MCF 10A (cell line): ENCODE data around the gene UBE2V1. TPM values are rescaled to one million over a fixed set of nuclear protein-coding genes. Genes with fewer than 3 reads are reported as not detected.

Experiments
- BruUV-seq: library from RNA; stranded (reverse); fragments of 400-500 nt; replicated peaks from 2 replicates; lab custom pipeline; 2021; lab: Mats Ljungman, UMichigan
- CTCF ChIA-PET: fragments of 300-600 bp; sonication (Branson Sonifier 250); formaldehyde crosslinking; extraction: SDS; loops from one replicate; lab custom pipeline; 2021; ENCODE audit warnings: antibody characterized with exemption, inconsistent platforms; lab: Yijun Ruan, JAX
- POLR2A ChIA-PET: fragments of 300-600, 350-650 bp; sonication (Branson Sonifier 250); formaldehyde crosslinking; extraction: SDS; loops from one replicate; lab custom pipeline; 2020; ENCODE audit warnings: antibody characterized with exemption, inconsistent platforms; lab: Yijun Ruan, JAX
- DNase-seq: peaks from one replicate; pipeline ENCODE4 v3.0.0-alpha.2; 2018; ENCODE audit not compliant: unreplicated experiment
- H3K27ac Mint-ChIP-seq: one replicate; pipeline ENCODE4 v1.8.0; 2022; ENCODE audit warnings: mild to moderate bottlenecking, low read depth, mixed read lengths; ENCODE audit not compliant: unreplicated experiment
- H3K27me3 Mint-ChIP-seq: one replicate; pipeline ENCODE4 v1.8.0; 2022; ENCODE audit warnings: mixed read lengths; ENCODE audit not compliant: insufficient read depth, unreplicated experiment
- H3K36me3 Mint-ChIP-seq: one replicate; pipeline ENCODE4 v1.8.0; 2022; ENCODE audit warnings: mild to moderate bottlenecking, moderate library complexity, mixed read lengths; ENCODE audit not compliant: insufficient read depth, unreplicated experiment
- H3K4me1 Mint-ChIP-seq: one replicate; pipeline ENCODE4 v1.8.0; 2022; ENCODE audit warnings: mixed read lengths; ENCODE audit not compliant: insufficient read depth, unreplicated experiment
- H3K4me3 Mint-ChIP-seq: one replicate; pipeline ENCODE4 v1.8.0; 2022; ENCODE audit warnings: mild to moderate bottlenecking, moderate library complexity, mixed read lengths; ENCODE audit not compliant: unreplicated experiment
- H3K9me3 Mint-ChIP-seq: one replicate; pipeline ENCODE4 v1.8.0; 2022; ENCODE audit warnings: mixed read lengths; ENCODE audit not compliant: unreplicated experiment
- CTCF ChIP-seq: fragments of 200-600 bp; IDR thresholded peaks from one replicate; pipeline ENCODE4 v1.8.0; 2022; ENCODE audit warnings: antibody characterized with exemption, mild to moderate bottlenecking; ENCODE audit not compliant: unreplicated experiment
- intact Hi-C: fragments of 100-400 bp; cut with micrococcal nuclease; formaldehyde crosslinking; loops from 2 replicates; pipeline ENCODE4 v1.14.1; 2022
- total RNA-seq: library from RNA; stranded (reverse); gene quantifications from 2 replicates; pipeline ENCODE4 v1.2.3, GENCODE V29; 2022

UBE2V1 gene
- total RNA-seq, 1 experiment from 2014 or later: 99.5 TPM

GRCh38 chr20:50054626-50055511 is 58.1 kb downstream of the UBE2V1 start:
- no TSS peak for BruUV-seq
- TF ChIP-seq CTCF: no peak
- POLR2A ChIA-PET: interaction anchor here (0.5 to 1.7 kb wide), 3 partner anchors 21 to 363 kb away, joined by 3 to 5 read pairs (median 3); no protein-coding TSS in a partner anchor
- Mint-ChIP-seq H3K27ac (no peak overlapping the region), H3K4me3 (no peak overlapping the region), H3K9me3 (no peaks in the 10 kb centered on the region), H3K27me3 (no peaks in the 10 kb centered on the region), H3K36me3 (no peaks in the 10 kb centered on the region), H3K4me1 (no peaks in the 10 kb centered on the region)
- CTCF ChIA-PET: interaction anchor here (1.2 kb wide), 1 partner anchor 16 kb away, joined by 5 read pairs; no protein-coding TSS in a partner anchor
- intact Hi-C loops: no loop called here
- DNase-seq: no peak

GRCh38 chr20:50054231-50054547 is 58.8 kb downstream of the UBE2V1 start:
- no peak overlapping the region for H3K27ac Mint-ChIP-seq
- no peak overlapping the region for H3K4me3 Mint-ChIP-seq
- CTCF ChIA-PET: interaction anchor here (1.2 kb wide), 1 partner anchor 17 kb away, joined by 5 read pairs; no protein-coding TSS in a partner anchor
- H3K4me1 Mint-ChIP-seq: no peaks in the 10 kb centered on the region
- H3K36me3 Mint-ChIP-seq: no peaks in the 10 kb centered on the region
- BruUV-seq: no TSS peak
- intact Hi-C loops: no loop called here
- H3K9me3 Mint-ChIP-seq: no peaks in the 10 kb centered on the region
- POLR2A ChIA-PET: interaction anchor here (0.5 to 1.7 kb wide), 2 partner anchors 20 to 364 kb away, joined by 3 to 5 read pairs; no protein-coding TSS in a partner anchor
- H3K27me3 Mint-ChIP-seq: no peaks in the 10 kb centered on the region
- no peak for TF ChIP-seq CTCF
- no peak for DNase-seq

- TF ChIP-seq CTCF: no peak
- Mint-ChIP-seq H3K27ac (no peak overlapping the region), H3K36me3 (no peaks in the 10 kb centered on the region), H3K4me1 (no peaks in the 10 kb centered on the region), H3K9me3 (no peaks in the 10 kb centered on the region), H3K27me3 (no peaks in the 10 kb centered on the region), H3K4me3 (no peak overlapping the region)
- no TSS peak for BruUV-seq
- DNase-seq: no peak
- intact Hi-C loops: no loop called here
- ChIA-PET CTCF (interaction anchor here (0.6 to 1.2 kb wide), 2 partner anchors 18 to 67 kb away, joined by 3 to 5 read pairs; no protein-coding TSS in a partner anchor), POLR2A (interaction anchor here (1.7 kb wide), 1 partner anchor 20 kb away, joined by 5 read pairs; no protein-coding TSS in a partner anchor)
Measured at GRCh38 chr20:50053362-50054230, 59.4 kb downstream of the UBE2V1 start.
